GM21737 (cell line): ENCODE data around the gene ASRGL1.

Experiments used
- ATAC-seq: cut with Tn5 transposase; IDR thresholded peaks from one replicate; pipeline ENCODE4 v1.9.1; 2021; ENCODE audit warnings: mild to moderate bottlenecking, moderate library complexity; ENCODE audit not compliant: unreplicated experiment

Gene ASRGL1

GRCh38 chr11:62411524-62411923, 74.3 kb downstream of the ASRGL1 start:
- no peak for ATAC-seq

- ATAC-seq = no peak
Observed at GRCh38 chr11:62413060-62413696, 75.9 kb downstream of the ASRGL1 start.

GRCh38 chr11:62416596-62416995, 79.3 kb downstream of the ASRGL1 start:
- no peak for ATAC-seq

GRCh38 chr11:62418136-62418535, 80.9 kb downstream of the ASRGL1 start:
- ATAC-seq = no peak

GRCh38 chr11:62418733-62419132, 81.5 kb downstream of the ASRGL1 start, which contains the start of gene SCGB1A1:
Gene SCGB1A1 (plus strand): TSS chr11:62419033. CDS start chr11:62419096, 63 bp downstream.
- no peak for ATAC-seq

GRCh38 chr11:62419314-62419929, 82.2 kb downstream of the ASRGL1 start:
- ATAC-seq = no peak

GRCh38 chr11:62419943-62420342, 82.7 kb downstream of the ASRGL1 start:
- no peak for ATAC-seq

- no peak for ATAC-seq
Observed at GRCh38 chr11:62420882-62421281, 83.6 kb downstream of the ASRGL1 start.

GRCh38 chr11:62421996-62422395, 84.7 kb downstream of the ASRGL1 start:
- ATAC-seq = no peak

GRCh38 chr11:62423012-62423411, 85.8 kb downstream of the ASRGL1 start:
- ATAC-seq = no peak

GRCh38 chr11:62427630-62428233, 90.5 kb downstream of the ASRGL1 start:
- no peak for ATAC-seq

- ATAC-seq = no peak
Observed at GRCh38 chr11:62428871-62429560, 91.8 kb downstream of the ASRGL1 start.

GRCh38 chr11:62430425-62430824, 93.2 kb downstream of the ASRGL1 start:
- no peak for ATAC-seq

GRCh38 chr11:62431171-62431901, 94.1 kb downstream of the ASRGL1 start:
- ATAC-seq = no peak

- ATAC-seq = no peak
Observed at GRCh38 chr11:62432695-62433094, 95.4 kb downstream of the ASRGL1 start.

- ATAC-seq = no peak
Observed at GRCh38 chr11:62433141-62433903, 96.1 kb downstream of the ASRGL1 start.

- ATAC-seq = no peak
Observed at GRCh38 chr11:62433904-62434276, 96.6 kb downstream of the ASRGL1 start.

GRCh38 chr11:62435846-62436660, 98.8 kb downstream of the ASRGL1 start:
- ATAC-seq = no peak

- no peak for ATAC-seq
Observed at GRCh38 chr11:62437616-62438015, 100.4 kb downstream of the ASRGL1 start.
